HG02588 (cell line): ENCODE measurements around the gene CBLIF.
"Not testable (repeated sequence)": the region's sequence is repeated elsewhere in the genome, so short reads cannot be mapped to it uniquely, and the experiment has no call there.

Experiments
- ATAC-seq: cut with Tn5 transposase; IDR thresholded peaks from one replicate; pipeline ENCODE4 v1.9.1; 2021; ENCODE audit warnings: mild to moderate bottlenecking, moderate library complexity; ENCODE audit not compliant: unreplicated experiment

The CBLIF gene

GRCh38 chr11:59801160-59801706 is 44.1 kb downstream of the CBLIF start:
- no peak for ATAC-seq

GRCh38 chr11:59800390-59801025 is 44.8 kb downstream of the CBLIF start:
- ATAC-seq = no peak

- no peak for ATAC-seq
These were observed 50.9 kb downstream of the CBLIF start for GRCh38 chr11:59794417-59794816.

- no peak for ATAC-seq
These were observed 52.8 kb downstream of the CBLIF start for GRCh38 chr11:59792507-59792906.

GRCh38 chr11:59791639-59792038 is 53.7 kb downstream of the CBLIF start:
- no peak for ATAC-seq

- ATAC-seq = no peak
These were observed 57.5 kb downstream of the CBLIF start for GRCh38 chr11:59787816-59788215.

GRCh38 chr11:59787255-59787588 is 58.1 kb downstream of the CBLIF start:
- ATAC-seq = no peak

GRCh38 chr11:59785818-59786217 is 59.5 kb downstream of the CBLIF start:
- no peak for ATAC-seq

GRCh38 chr11:59784441-59784840 is 60.9 kb downstream of the CBLIF start:
- not testable (repeated sequence) for ATAC-seq

- ATAC-seq = no peak
These were observed 61.6 kb downstream of the CBLIF start for GRCh38 chr11:59783632-59784090.

- ATAC-seq = no peak
These were observed 63.2 kb downstream of the CBLIF start for GRCh38 chr11:59782080-59782479.

- ATAC-seq = no peak
These were observed 65.8 kb downstream of the CBLIF start for GRCh38 chr11:59779487-59779886.
